KMS-11 (cell line): ENCODE data around the gene PAX9.

ENCODE experiments used
- H2AFZ ChIP-seq: fragments of 200-600 bp; sonication (generic); 2 replicates; pipeline ENCODE4 v1.6.1; 2016; ENCODE audit warnings: antibody characterized with exemption, mixed run types, low read depth
- H3K27ac ChIP-seq: fragments of 200-600 bp; sonication (generic); 2 replicates; pipeline ENCODE4 v1.6.1; 2016; ENCODE audit warnings: mild to moderate bottlenecking, mixed run types
- H3K27me3 ChIP-seq: fragments of 200-600 bp; sonication (generic); 2 replicates; pipeline ENCODE4 v1.6.1; 2017; ENCODE audit warnings: mild to moderate bottlenecking, low read depth, mixed run types, moderate library complexity; ENCODE audit not compliant: insufficient read depth
- H3K36me3 ChIP-seq: fragments of 200-600 bp; sonication (generic); 2 replicates; pipeline ENCODE4 v1.6.1; 2017; ENCODE audit warnings: mild to moderate bottlenecking, mixed run types; ENCODE audit not compliant: insufficient read depth
- H3K4me1 ChIP-seq: fragments of 200-600 bp; sonication (generic); 2 replicates; pipeline ENCODE4 v1.6.1; 2016; ENCODE audit warnings: mild to moderate bottlenecking, low read depth, mixed run types; ENCODE audit not compliant: poor library complexity, severe bottlenecking
- H3K4me2 ChIP-seq: fragments of 200-600 bp; sonication (generic); 2 replicates; pipeline ENCODE4 v1.7.0; 2016; ENCODE audit warnings: mild to moderate bottlenecking, mixed run types
- H3K4me3 ChIP-seq: fragments of 200-600 bp; sonication (generic); IDR thresholded peaks from 2 replicates; pipeline ENCODE4 v1.6.1; 2017; ENCODE audit warnings: low read depth, low read length, mixed read lengths; ENCODE audit not compliant: insufficient read depth
- H3K79me2 ChIP-seq: fragments of 200-600 bp; sonication (generic); 2 replicates; pipeline ENCODE4 v1.6.1; 2016; ENCODE audit warnings: low read depth, mixed run types; ENCODE audit not compliant: insufficient read depth
- H3K9ac ChIP-seq: fragments of 200-600 bp; sonication (generic); 2 replicates; pipeline ENCODE4 v1.6.1; 2016; ENCODE audit warnings: mild to moderate bottlenecking, mixed run types
- H4K20me1 ChIP-seq: fragments of 200-600 bp; sonication (generic); 2 replicates; pipeline ENCODE4 v1.6.1; 2016; ENCODE audit warnings: mild to moderate bottlenecking, mixed run types; ENCODE audit not compliant: insufficient read depth
- TF ChIP-seq, protein P1 (sequence below): fragments of 200-600 bp; sonication (generic); conservative IDR thresholded peaks from 2 replicates; pipeline ENCODE4 v1.6.1; 2017; ENCODE audit warnings: low read depth, mild to moderate bottlenecking, antibody characterized with exemption, low read length, moderate library complexity, mixed read lengths

Gene PAX9

GRCh38 chr14:36661506-36662257, at the start of gene PAX9:
Gene PAX9 (plus strand): TSS chr14:36661860. CDS start chr14:36662090, 230 bp downstream.
- no peaks in the 10 kb centered on the region for H3K36me3 ChIP-seq
- no peaks in the 10 kb centered on the region for H3K27me3 ChIP-seq
- peak within 1 kb of the TSS; percentile 44; the same call in 1 of the 2 replicates for H2AFZ ChIP-seq
- H3K27ac ChIP-seq: no peak within 1 kb of the TSS
- H3K4me1 ChIP-seq: no peaks in the 10 kb centered on the region
- H3K79me2 ChIP-seq: no peaks in the 10 kb centered on the region
- TF ChIP-seq, protein P1, sequence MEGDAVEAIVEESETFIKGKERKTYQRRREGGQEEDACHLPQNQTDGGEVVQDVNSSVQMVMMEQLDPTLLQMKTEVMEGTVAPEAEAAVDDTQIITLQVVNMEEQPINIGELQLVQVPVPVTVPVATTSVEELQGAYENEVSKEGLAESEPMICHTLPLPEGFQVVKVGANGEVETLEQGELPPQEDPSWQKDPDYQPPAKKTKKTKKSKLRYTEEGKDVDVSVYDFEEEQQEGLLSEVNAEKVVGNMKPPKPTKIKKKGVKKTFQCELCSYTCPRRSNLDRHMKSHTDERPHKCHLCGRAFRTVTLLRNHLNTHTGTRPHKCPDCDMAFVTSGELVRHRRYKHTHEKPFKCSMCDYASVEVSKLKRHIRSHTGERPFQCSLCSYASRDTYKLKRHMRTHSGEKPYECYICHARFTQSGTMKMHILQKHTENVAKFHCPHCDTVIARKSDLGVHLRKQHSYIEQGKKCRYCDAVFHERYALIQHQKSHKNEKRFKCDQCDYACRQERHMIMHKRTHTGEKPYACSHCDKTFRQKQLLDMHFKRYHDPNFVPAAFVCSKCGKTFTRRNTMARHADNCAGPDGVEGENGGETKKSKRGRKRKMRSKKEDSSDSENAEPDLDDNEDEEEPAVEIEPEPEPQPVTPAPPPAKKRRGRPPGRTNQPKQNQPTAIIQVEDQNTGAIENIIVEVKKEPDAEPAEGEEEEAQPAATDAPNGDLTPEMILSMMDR: no peak
- no peak within 1 kb of the TSS for H3K4me3 ChIP-seq
- H4K20me1 ChIP-seq: no peaks in the 10 kb centered on the region
- no peak within 1 kb of the TSS for H3K4me2 ChIP-seq
- no peak within 1 kb of the TSS for H3K9ac ChIP-seq

- Histone ChIP-seq H3K4me3 (no peak overlapping the region), H2AFZ (no peak overlapping the region), H3K79me2 (no peaks in the 10 kb centered on the region), H3K4me2 (no peak overlapping the region), H3K36me3 (no peaks in the 10 kb centered on the region), H3K4me1 (no peaks in the 10 kb centered on the region), H3K9ac (no peak overlapping the region), H3K27ac (no peak overlapping the region), H3K27me3 (no peaks in the 10 kb centered on the region), H4K20me1 (no peaks in the 10 kb centered on the region)
- TF ChIP-seq, protein P1: no peak
These were observed 43.8 kb upstream of the PAX9 start for GRCh38 chr14:36617824-36618223.

DNA sequence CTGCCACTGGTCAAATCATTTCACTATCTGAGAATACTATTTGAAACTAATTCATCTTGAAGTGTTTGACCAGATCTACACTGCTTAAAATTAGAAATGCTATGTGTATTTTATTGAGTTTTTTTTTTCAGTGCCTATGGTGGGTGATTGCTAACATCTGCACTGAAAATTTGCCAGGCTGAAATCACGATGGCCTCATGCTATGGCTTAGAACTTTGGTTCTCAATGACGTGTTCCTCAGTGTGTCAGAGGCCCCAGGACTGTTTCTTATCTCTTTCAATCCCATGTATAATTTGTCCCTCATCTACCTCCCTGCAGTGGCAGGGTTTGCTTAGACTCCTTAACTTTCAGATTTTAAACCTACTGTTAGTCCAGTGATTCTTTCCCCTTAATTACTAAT, 43.0 kb upstream of the PAX9 start:
- H2AFZ ChIP-seq: no peak overlapping the region
- no peak overlapping the region for H3K9ac ChIP-seq
- TF ChIP-seq, protein P1: no peak
- no peaks in the 10 kb centered on the region for H4K20me1 ChIP-seq
- H3K4me3 ChIP-seq: no peak overlapping the region
- no peak overlapping the region for H3K27ac ChIP-seq
- no peaks in the 10 kb centered on the region for H3K79me2 ChIP-seq
- H3K36me3 ChIP-seq: no peaks in the 10 kb centered on the region
- no peak overlapping the region for H3K4me2 ChIP-seq
- no peaks in the 10 kb centered on the region for H3K27me3 ChIP-seq
- H3K4me1 ChIP-seq: no peaks in the 10 kb centered on the region

GRCh38 chr14:36619131-36619530, 42.5 kb upstream of the PAX9 start:
- Histone ChIP-seq H4K20me1 (no peaks in the 10 kb centered on the region), H3K27ac (no peak overlapping the region), H3K4me2 (no peak overlapping the region), H3K4me1 (no peaks in the 10 kb centered on the region), H3K27me3 (no peaks in the 10 kb centered on the region), H3K36me3 (no peaks in the 10 kb centered on the region), H3K79me2 (no peaks in the 10 kb centered on the region), H3K9ac (no peak overlapping the region), H3K4me3 (no peak overlapping the region), H2AFZ (no peak overlapping the region)
- TF ChIP-seq, protein P1: no peak
